Heart left ventricle (tissue), 16 donors: ENCODE data around the gene GXYLT2. TPM values are rescaled to one million over a fixed set of nuclear protein-coding genes. Genes with fewer than 3 reads are reported as not detected.

Experiments
- ATAC-seq, 4 donors: fragments of 200-7000 bp; cut with Tn5 transposase; one replicate each; pipeline ENCODE4 v1.9.1; 2020 to 2022; ENCODE audit warnings: moderate library complexity in 4 of 4, mild to moderate bottlenecking in 3 of 4, moderate number of reproducible peaks in 1 of 4
- DNase-seq, 5 donors: peaks; one replicate each; pipeline ENCODE4 v3.0.0-alpha.2; 2020
- H3K27ac ChIP-seq, 12 donors: fragments of 200-600 bp; sonication (generic) in 4 of 12; one replicate each; pipeline versions ENCODE4 v1.5.0 to v1.8.0; 2016 to 2022; ENCODE audit warnings: mild to moderate bottlenecking in 2 of 12
- H3K27me3 ChIP-seq, 9 donors: fragments of 200-600 bp; sonication (generic) in 2 of 9; one replicate each; pipeline versions ENCODE4 v1.5.1 to v1.8.0; 2016 to 2022; ENCODE audit warnings: mild to moderate bottlenecking in 3 of 9
- H3K36me3 ChIP-seq, 9 donors: fragments of 200-600 bp; sonication (generic) in 2 of 9; one replicate each; pipeline versions ENCODE4 v1.5.0 to v1.8.0; 2018 to 2022; ENCODE audit warnings: mild to moderate bottlenecking in 2 of 9
- H3K4me1 ChIP-seq, 12 donors: fragments of 200-600 bp; sonication (generic) in 4 of 12; one replicate each; pipeline versions ENCODE4 v1.5.0 to v1.8.0; 2016 to 2022; ENCODE audit warnings: mild to moderate bottlenecking in 3 of 12
- H3K4me3 ChIP-seq, 12 donors: fragments of 200-600 bp; sonication (generic) in 4 of 12; one replicate each; pipeline versions ENCODE4 v1.5.0 to v1.8.0; 2017 to 2022; ENCODE audit warnings: mild to moderate bottlenecking in 9 of 12, moderate library complexity in 4 of 12
- H3K9me3 ChIP-seq, 12 donors: fragments of 200-600 bp; sonication (generic) in 4 of 12; one replicate each; pipeline versions ENCODE4 v1.5.0 to v1.8.0; 2016 to 2022; ENCODE audit warnings: mild to moderate bottlenecking in 1 of 12
- POLR2A ChIP-seq, 2 donors: fragments of 450-650 bp; IDR thresholded peaks; one replicate each; pipeline ENCODE4 v1.6.1; 2017; ENCODE audit warnings: antibody characterized with exemption in 2 of 2, mild to moderate bottlenecking in 2 of 2, moderate library complexity in 2 of 2
- WGBS, 4 donors: extraction: QIAGEN DNeasy Blood & Tissue Kit in 2 of 4; methylation state at CpG; one replicate each; pipeline versions ENCODE4 v1.1.5 to v1.1.7; 2013 to 2018; 5-methylcytosine and 5-hydroxymethylcytosine counted together
- intact Hi-C, 10 donors: fragments of 100-400 bp; cut with DNase I; formaldehyde crosslinking; loops; one replicate each; pipeline versions ENCODE4 v1.11.1 to v1.14.2; 2022
- polyA plus RNA-seq, 2 donors: library from polyadenylated mRNA; stranded (reverse); fragments of 200-250 nt; gene quantifications; one replicate each; pipeline ENCODE4 v1.2.3, GENCODE V29; 2013
- total RNA-seq, 9 donors: library from RNA; depleted of rRNA in 2 of 9; stranded (reverse); fragments of >200 nt in 2 of 9; fragmentation: NEBNext Ultra II Directional in 3 of 9; extraction: Animal tissue kit (Norgen Biotek cat#: 25700) in 3 of 9; gene quantifications; one replicate each; pipeline versions ENCODE4 v1.1.0 to v1.2.4, GENCODE V29; 2016 to 2023
- TF ChIP-seq, protein P1 (sequence below), 12 donors: fragments of 200-600 bp; sonication (generic) in 4 of 12; IDR thresholded peaks; one replicate each; pipeline versions ENCODE4 v1.5.0 to v1.8.0; 2018 to 2022; ENCODE audit warnings: antibody characterized with exemption in 12 of 12, mild to moderate bottlenecking in 5 of 12
- donor health status: ischemic (EF 13 %, LVEDD 7.1; RV severe dilation, severe dysfunction).
- donor health status: healthy with polysubstance abuse.
- donor health status: DM: no; HTN: yes; CAD: no.
- donor health status: DM: no; HTN: no; CAD: no.
- donor health status: ischemic (EF 25% LVEDD 6.9; RV normal size, moderate dysfunction).
- donor health status: ischemic (EF 25% LVEDD 5.7; RV mildly dilated, moderate dysfunction).
- donor health status: healthy.
- donor health status: DM: yes; HTN: yes; CAD: no.
- donor health status: ischemic (EF 35%, LVEDD 5.7; RV mildly dilated, moderate dysfunction).
- donor health status: nonischemic (EF 11% LVEDD 7.7; RV severe dilation, severe dysfunction).
- donor health status: DM: yes; HTN: yes; CAD: no.
- donor health status: PGD.
- donor health status: ischemic (EF 29% LVEDD 5.4; RV normal size, mild dysfunction).
- donor health status: nonischemic (EF 23%, LVEDD 6.1; RV moderate dilation, normal function).

The GXYLT2 gene
- total and polyA plus RNA-seq, 11 donors, result 3.4 to 35.2 (median 15.0) TPM

DNA sequence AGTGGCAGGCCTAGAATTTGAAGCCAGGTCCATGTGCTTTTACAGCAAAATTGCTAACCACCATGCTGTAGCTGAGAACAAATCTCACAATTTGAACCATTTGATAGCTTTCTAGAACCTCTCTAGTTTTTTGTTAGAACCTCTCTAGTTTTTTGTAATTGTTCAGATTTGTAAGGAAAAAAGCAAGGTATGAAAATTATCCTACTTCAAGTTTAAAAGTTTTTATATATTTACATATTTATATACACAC, 9.8 kb downstream of the GXYLT2 start:
- H3K36me3 ChIP-seq, result no peaks in the 10 kb centered on the region
- intact Hi-C loops, result no loop called here
- TF ChIP-seq, protein P1, sequence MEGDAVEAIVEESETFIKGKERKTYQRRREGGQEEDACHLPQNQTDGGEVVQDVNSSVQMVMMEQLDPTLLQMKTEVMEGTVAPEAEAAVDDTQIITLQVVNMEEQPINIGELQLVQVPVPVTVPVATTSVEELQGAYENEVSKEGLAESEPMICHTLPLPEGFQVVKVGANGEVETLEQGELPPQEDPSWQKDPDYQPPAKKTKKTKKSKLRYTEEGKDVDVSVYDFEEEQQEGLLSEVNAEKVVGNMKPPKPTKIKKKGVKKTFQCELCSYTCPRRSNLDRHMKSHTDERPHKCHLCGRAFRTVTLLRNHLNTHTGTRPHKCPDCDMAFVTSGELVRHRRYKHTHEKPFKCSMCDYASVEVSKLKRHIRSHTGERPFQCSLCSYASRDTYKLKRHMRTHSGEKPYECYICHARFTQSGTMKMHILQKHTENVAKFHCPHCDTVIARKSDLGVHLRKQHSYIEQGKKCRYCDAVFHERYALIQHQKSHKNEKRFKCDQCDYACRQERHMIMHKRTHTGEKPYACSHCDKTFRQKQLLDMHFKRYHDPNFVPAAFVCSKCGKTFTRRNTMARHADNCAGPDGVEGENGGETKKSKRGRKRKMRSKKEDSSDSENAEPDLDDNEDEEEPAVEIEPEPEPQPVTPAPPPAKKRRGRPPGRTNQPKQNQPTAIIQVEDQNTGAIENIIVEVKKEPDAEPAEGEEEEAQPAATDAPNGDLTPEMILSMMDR (IDR thresholded peaks at IDR 0.05), result no peak
- TF ChIP-seq POLR2A (IDR thresholded peaks at IDR 0.05), result no peak
- no peak for DNase-seq
- H3K27me3 ChIP-seq, result no peaks in the 10 kb centered on the region
- no peak overlapping the region for H3K27ac ChIP-seq
- H3K4me1 ChIP-seq, result peaks cover 0 to 14% (median 5%) of the 10 kb centered on the region in 12 donors
- no peak overlapping the region for H3K4me3 ChIP-seq
- no peak for ATAC-seq
- no peaks in the 10 kb centered on the region for H3K9me3 ChIP-seq

GRCh38 chr3:72899349-72899765, 11.5 kb downstream of the GXYLT2 start:
- 57 to 63% (median 60%) methylated on average over 6 of the region's 6 CpGs for WGBS, 4 donors
- peak in 1 of 4 donors; percentile 51 for ATAC-seq

GRCh38 chr3:72900048-72900447, 12.2 kb downstream of the GXYLT2 start:
- ATAC-seq, result no peak
- H3K27me3 ChIP-seq, result no peaks in the 10 kb centered on the region
- H3K27ac ChIP-seq, result no peak overlapping the region
- intact Hi-C loops, result no loop called here
- 85 to 92% (median 89%) methylated on average over 7 of the region's 7 CpGs for WGBS, 4 donors
- peaks cover 0 to 9% (median 5%) of the 10 kb centered on the region in 12 donors for H3K4me1 ChIP-seq
- TF ChIP-seq POLR2A (IDR thresholded peaks at IDR 0.05), result no peak
- TF ChIP-seq, protein P1 (IDR thresholded peaks at IDR 0.05), result no peak
- H3K9me3 ChIP-seq, result no peaks in the 10 kb centered on the region
- no peak for DNase-seq
- no peaks in the 10 kb centered on the region for H3K36me3 ChIP-seq
- no peak overlapping the region for H3K4me3 ChIP-seq

More at GRCh38 chr3:72899349-72899765, 11.5 kb downstream of the GXYLT2 start:
- H3K27me3 ChIP-seq, result no peaks in the 10 kb centered on the region
- H3K4me3 ChIP-seq, result no peak overlapping the region
- TF ChIP-seq POLR2A (IDR thresholded peaks at IDR 0.05), result no peak
- TF ChIP-seq, protein P1 (IDR thresholded peaks at IDR 0.05), result no peak
- no peaks in the 10 kb centered on the region for H3K9me3 ChIP-seq
- no peak for DNase-seq
- intact Hi-C loops, result no loop called here
- H3K27ac ChIP-seq, result peak overlapping the region in 1 of 12 donors; percentile 21
- peaks cover 0 to 8% (median 5%) of the 10 kb centered on the region in 12 donors for H3K4me1 ChIP-seq
- no peaks in the 10 kb centered on the region for H3K36me3 ChIP-seq

GRCh38 chr3:72901840-72902239, 14.0 kb downstream of the GXYLT2 start:
- intact Hi-C loops, result no loop called here
- WGBS, 4 donors, result 91 to 98% (median 96%) methylated on average over 2 of the region's 2 CpGs
- Histone ChIP-seq H3K27me3 (no peaks in the 10 kb centered on the region), H3K4me3 (no peak overlapping the region), H3K36me3 (no peaks in the 10 kb centered on the region), H3K4me1 (peaks cover 0 to 12% (median 5%) of the 10 kb centered on the region in 12 donors), H3K27ac (no peak overlapping the region), H3K9me3 (no peaks in the 10 kb centered on the region)
- TF ChIP-seq POLR2A (IDR thresholded peaks at IDR 0.05), result no peak
- TF ChIP-seq, protein P1 (IDR thresholded peaks at IDR 0.05), result no peak
- DNase-seq, result no peak
- ATAC-seq, result no peak
